ENCODE results near the gene STON2. TPM values are rescaled to one million over a fixed set of nuclear protein-coding genes. Genes with fewer than 3 reads are reported as not detected.

The STON2 gene
- total and polyA plus RNA-seq, 2 experiments from 2014 or later: 5.0 to 22.7 TPM

GRCh38 chr14:81342850-81343580, 57.1 kb downstream of the STON2 start:
- WGBS (ENCODE audit: low lambda C conversion rate, missing lambda C conversion rate): 89% methylated on average over 5 of the region's 5 CpGs

DNA sequence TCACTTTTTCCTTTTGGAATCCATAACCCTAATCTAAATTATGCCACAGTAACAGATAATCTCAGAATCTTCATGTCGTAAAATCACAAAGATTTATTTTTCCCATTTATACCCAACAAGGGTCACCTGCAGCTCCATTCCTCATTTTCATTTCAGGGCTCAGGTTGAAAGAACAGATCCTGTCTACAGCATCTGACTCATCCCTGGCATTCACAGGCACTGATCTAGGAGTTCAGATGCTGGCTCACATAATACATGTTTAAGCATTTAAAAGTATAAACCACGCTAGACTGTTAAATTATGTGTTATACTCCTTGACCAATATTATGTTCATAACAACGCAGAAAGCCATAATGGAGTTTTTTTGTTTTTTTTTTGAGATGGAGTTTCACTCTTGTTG, 58.3 kb downstream of the STON2 start:
- Histone ChIP-seq H3K36me3 (replicated peaks; ENCODE audit: insufficient read depth, low read depth) (no peaks in the 10 kb centered on the region), H3K79me2 (no peaks in the 10 kb centered on the region), H3K27ac (no peak overlapping the region), H3K4me1 (ENCODE audit: insufficient read depth) (no peaks in the 10 kb centered on the region), H4K20me1 (ENCODE audit: insufficient read depth, poor library complexity, severe bottlenecking) (no peaks in the 10 kb centered on the region), H3K27me3 (no peaks in the 10 kb centered on the region), H3K4me3 (no peak overlapping the region), H3K4me2 (no peak overlapping the region), H2AFZ (no peak overlapping the region), H3K9me2 (replicated peaks; ENCODE audit: insufficient read depth) (no peaks in the 10 kb centered on the region), H3K9me3 (ENCODE audit: low read depth) (no peaks in the 10 kb centered on the region)
- 96% methylated on average over 3 of the region's 3 CpGs for WGBS (ENCODE audit: low lambda C conversion rate, missing lambda C conversion rate)
- DNase-seq (ENCODE audit: low spot score): no peak
- TF ChIP-seq, protein P1, sequence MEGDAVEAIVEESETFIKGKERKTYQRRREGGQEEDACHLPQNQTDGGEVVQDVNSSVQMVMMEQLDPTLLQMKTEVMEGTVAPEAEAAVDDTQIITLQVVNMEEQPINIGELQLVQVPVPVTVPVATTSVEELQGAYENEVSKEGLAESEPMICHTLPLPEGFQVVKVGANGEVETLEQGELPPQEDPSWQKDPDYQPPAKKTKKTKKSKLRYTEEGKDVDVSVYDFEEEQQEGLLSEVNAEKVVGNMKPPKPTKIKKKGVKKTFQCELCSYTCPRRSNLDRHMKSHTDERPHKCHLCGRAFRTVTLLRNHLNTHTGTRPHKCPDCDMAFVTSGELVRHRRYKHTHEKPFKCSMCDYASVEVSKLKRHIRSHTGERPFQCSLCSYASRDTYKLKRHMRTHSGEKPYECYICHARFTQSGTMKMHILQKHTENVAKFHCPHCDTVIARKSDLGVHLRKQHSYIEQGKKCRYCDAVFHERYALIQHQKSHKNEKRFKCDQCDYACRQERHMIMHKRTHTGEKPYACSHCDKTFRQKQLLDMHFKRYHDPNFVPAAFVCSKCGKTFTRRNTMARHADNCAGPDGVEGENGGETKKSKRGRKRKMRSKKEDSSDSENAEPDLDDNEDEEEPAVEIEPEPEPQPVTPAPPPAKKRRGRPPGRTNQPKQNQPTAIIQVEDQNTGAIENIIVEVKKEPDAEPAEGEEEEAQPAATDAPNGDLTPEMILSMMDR (IDR thresholded peaks at IDR 0.05; ENCODE audit: poor library complexity): no peak
- TF ChIP-seq EZH2 (IDR thresholded peaks at IDR 0.05; ENCODE audit: borderline replicate concordance) (no peak), EZH2phosphoT487 (IDR thresholded peaks at IDR 0.05; ENCODE audit: low read depth, severe bottlenecking, unreplicated experiment) (no peak)

More at GRCh38 chr14:81342850-81343580, 57.1 kb downstream of the STON2 start:
- Histone ChIP-seq H2AFZ (no peak overlapping the region), H3K27me3 (no peaks in the 10 kb centered on the region), H3K36me3 (replicated peaks; ENCODE audit: insufficient read depth, low read depth) (no peaks in the 10 kb centered on the region), H3K9me3 (ENCODE audit: low read depth) (no peaks in the 10 kb centered on the region), H3K4me3 (no peak overlapping the region), H3K4me1 (ENCODE audit: insufficient read depth) (no peaks in the 10 kb centered on the region), H3K9me2 (replicated peaks; ENCODE audit: insufficient read depth) (no peaks in the 10 kb centered on the region), H3K4me2 (no peak overlapping the region), H4K20me1 (ENCODE audit: insufficient read depth, poor library complexity, severe bottlenecking) (no peaks in the 10 kb centered on the region), H3K79me2 (no peaks in the 10 kb centered on the region), H3K27ac (no peak overlapping the region)
- DNase-seq (ENCODE audit: low spot score): no peak
- TF ChIP-seq, protein P1 (IDR thresholded peaks at IDR 0.05; ENCODE audit: poor library complexity): no peak
- TF ChIP-seq EZH2phosphoT487 (IDR thresholded peaks at IDR 0.05; ENCODE audit: low read depth, severe bottlenecking, unreplicated experiment) (no peak), EZH2 (IDR thresholded peaks at IDR 0.05; ENCODE audit: borderline replicate concordance) (no peak)

- Histone ChIP-seq H3K4me2 (no peak overlapping the region), H3K36me3 (replicated peaks; ENCODE audit: insufficient read depth, low read depth) (no peaks in the 10 kb centered on the region), H3K79me2 (no peaks in the 10 kb centered on the region), H2AFZ (no peak overlapping the region), H4K20me1 (ENCODE audit: insufficient read depth, poor library complexity, severe bottlenecking) (no peaks in the 10 kb centered on the region), H3K4me1 (ENCODE audit: insufficient read depth) (no peaks in the 10 kb centered on the region), H3K9me3 (ENCODE audit: low read depth) (no peaks in the 10 kb centered on the region), H3K4me3 (no peak overlapping the region), H3K9me2 (replicated peaks; ENCODE audit: insufficient read depth) (no peaks in the 10 kb centered on the region), H3K27ac (no peak overlapping the region), H3K27me3 (no peaks in the 10 kb centered on the region)
- 74% methylated on average over 2 of the region's 2 CpGs for WGBS (ENCODE audit: low lambda C conversion rate, missing lambda C conversion rate)
- DNase-seq (ENCODE audit: low spot score): no peak
- TF ChIP-seq EZH2phosphoT487 (IDR thresholded peaks at IDR 0.05; ENCODE audit: low read depth, severe bottlenecking, unreplicated experiment) (no peak), EZH2 (IDR thresholded peaks at IDR 0.05; ENCODE audit: borderline replicate concordance) (no peak)
- TF ChIP-seq, protein P1 (IDR thresholded peaks at IDR 0.05; ENCODE audit: poor library complexity): no peak
Observed at GRCh38 chr14:81341370-81341769, 58.8 kb downstream of the STON2 start.

All from hepatocyte (in vitro differentiated cells).